Measurements from ENCODE around the gene TAF10.

- TF ChIP-seq CTCF (conservative IDR thresholded peaks at IDR 0.05) (no peak), ZFX (IDR thresholded peaks at IDR 0.05) (no peak)
These were observed 48.8 kb downstream of the TAF10 start for GRCh38 chr11:6563121-6563619.

Measured in C4-2B (cell line).